Activated CD4-positive, alpha-beta T cell treated with anti-CD3 and anti-CD28 coated beads, Interleukin-2, amount 50 U/mL, for 1 hour (primary cell): ENCODE results near the gene YPEL2.
"Not testable (repeated sequence)": the region's sequence is repeated elsewhere in the genome, so short reads cannot be mapped to it uniquely, and the experiment has no call there.

Experiments
- DNase-seq: peaks from one replicate; pipeline ENCODE4 v3.0.0-alpha.2; 2020

The YPEL2 gene

DNA sequence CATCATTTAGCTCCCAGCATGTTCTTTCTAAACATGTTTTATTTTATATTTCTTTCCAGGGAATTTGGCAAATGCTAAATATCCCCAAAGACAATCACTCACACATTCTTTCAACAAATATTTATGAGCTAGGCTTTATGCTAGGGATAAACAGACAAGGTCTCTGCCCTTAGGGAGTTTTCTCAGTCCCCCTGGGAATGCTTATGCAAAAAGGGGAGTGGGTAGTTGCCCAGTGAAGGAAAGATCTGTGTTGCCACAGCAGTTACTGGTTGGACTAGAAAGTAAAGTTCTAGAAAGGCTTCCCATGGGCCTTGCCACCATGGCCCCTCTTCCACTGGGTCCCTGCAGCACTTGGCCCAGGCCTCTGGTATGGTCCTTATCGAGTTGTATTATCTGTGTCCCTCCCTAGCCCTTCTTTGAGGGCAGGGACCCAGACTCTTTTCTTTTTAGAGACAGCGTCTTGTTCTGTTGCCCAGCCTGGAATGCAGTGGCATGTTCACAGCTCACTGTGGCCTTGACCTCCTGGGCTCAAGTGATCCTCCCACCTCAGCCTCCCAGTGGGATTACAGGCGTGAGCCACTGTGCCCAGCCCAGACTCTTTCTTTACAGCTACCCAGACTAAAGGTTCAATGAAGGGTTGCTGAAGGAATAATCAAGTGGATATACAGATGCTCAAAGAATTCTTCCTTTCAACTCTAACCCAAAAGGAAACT, 78.0 kb downstream of the YPEL2 start:
- no peak for DNase-seq

DNA sequence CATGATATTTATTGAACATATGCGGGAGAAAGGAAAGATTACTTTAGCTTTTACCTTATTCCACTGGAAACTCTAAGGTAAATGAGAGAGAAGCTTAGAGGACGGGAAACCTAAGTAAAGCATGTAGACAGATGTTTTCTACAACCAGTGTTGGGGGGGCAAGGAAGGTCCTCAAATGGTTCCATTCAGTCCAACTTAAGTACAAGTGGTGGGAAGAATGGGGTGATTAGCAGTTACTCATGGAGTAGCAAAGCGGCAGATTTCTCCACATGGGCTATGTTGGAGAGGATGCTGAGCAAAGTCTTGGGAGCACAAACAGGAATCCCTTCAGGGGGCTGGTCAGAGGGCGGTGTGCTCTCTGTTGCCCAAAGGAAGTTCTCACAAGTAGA, 78.6 kb downstream of the YPEL2 start:
- DNase-seq, result no peak

DNA sequence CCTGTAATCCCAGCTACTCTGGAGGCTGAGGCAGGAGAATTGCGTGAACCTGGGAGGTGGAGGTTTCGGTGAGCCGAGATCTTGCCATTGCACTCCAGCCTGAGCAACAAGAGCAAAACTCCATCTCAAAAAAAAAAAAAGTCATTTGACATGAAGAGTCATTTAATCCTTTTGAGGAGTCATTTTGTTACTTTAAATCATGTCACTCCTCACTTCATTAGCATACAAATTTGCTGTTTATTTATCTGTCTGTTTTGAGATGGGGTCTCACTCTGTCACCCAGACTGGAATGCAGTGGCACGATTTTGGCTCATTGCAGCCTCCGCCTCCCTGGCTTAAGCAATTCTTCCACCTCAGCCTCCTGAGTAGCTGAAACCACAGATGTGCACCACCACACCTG, 81.0 kb downstream of the YPEL2 start:
- not testable (repeated sequence) for DNase-seq

DNA sequence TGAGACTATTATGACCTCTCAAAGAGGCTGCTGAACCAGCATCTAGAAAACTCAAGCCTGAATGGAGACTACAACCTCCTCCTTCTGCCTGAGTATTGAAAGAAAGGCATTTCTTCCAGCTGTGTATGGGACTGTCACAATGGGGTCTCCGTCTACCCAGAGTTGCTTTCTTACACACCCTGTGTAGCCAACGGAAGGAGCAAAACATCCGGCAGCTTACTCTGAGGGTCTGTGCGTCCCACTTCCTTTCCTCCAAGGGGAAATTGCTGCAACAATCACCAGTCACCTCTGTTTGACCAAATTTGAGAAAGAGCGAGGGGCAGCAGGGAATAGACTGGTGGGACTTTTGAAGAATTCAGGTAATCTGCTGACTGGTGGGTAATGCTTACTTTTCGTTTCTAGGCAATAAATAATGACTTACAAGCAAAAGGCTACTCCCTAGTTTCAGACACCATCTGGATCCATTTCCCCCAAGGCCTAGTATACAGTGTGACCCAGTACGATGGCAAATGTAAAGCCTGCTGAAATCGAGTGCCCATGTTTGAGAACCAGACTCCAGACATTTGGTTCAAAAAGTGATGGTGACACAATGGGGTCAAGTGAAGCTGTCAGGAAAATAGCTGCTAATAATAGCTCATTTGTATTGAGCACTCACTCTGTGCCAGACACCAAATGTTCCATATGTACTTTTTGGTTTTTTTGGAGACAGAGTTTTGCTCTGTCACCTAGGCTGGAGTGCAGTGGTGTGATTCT, 81.7 kb downstream of the YPEL2 start:
- DNase-seq, result no peak

DNA sequence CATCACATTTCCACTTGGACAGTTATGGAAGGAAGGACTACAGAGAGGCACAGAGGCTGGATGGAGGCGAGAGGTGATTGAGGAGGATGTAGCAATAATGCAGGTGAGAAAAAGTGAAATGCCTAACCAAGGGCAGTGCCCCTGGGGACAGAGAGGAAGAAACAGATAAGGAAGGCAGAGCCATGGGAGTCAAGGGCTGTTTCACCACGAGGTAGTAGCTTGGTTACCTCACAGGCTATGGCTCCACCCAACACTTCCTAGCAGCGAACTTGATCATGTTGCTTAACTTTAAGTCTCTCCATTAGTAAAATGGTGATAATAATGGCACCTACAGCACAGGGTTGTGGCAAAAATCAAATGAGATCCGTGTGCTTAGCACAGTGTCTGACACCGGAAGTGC, 83.9 kb downstream of the YPEL2 start:
- DNase-seq, result no peak

DNA sequence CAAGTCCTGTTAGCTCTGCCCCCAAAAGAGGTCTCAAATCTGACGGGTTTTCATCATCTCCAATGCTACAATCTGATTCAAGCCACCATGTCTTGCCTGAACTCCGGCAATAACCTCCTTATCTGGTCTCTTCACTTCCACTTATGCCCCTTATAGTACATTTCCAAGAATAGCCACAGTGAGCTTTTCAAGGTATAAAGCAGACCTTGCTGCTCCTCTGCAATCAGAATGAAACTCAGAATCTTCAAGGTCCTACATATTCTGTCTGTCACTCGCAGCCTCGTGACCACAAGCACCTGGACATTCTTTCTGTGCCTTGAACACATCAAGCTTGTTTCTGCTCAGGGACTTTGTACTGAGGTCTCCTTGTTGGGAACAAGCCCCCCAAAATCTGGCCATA, 84.7 kb downstream of the YPEL2 start:
- DNase-seq, result no peak

DNA sequence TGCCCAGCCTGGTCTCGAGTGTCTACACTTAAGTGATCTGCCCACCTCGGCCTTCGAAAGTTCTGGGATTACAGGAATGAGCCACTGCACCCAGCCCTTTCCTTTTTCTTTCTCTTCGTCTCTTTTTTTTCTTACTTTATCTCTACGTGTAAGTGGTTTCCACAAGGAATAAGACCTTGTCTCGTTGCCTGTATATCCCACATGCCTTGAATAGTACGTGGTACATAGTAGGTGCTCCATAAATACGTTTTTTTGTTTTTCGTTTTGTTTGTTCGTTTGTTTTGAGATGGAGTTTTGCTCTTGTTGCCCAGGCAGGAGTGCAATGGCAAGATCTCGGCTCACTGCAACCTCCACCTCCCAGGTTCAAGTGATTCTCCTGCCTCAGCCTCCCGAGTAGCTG, 86.0 kb downstream of the YPEL2 start:
- DNase-seq, result no peak

DNA sequence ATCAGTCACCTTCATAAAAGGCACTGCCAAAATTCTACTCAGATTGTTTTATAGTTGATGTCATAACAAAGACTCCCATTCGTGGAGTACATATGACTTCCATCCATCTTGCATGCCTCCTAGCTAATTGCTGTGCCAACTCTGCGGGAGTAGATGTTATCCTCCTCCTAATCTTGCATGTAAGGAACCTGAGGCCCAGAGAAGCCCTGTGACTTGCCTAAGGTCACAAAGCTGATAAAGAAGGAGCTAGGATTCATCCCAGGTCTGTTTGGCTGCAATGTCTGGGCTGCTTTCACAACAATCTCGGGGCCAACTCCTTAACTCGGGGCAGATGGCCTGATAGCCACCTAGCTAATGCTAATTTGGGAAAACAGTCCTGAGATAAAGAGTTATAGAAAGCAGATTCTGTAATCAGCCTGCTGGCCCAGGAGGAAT, 87.3 kb downstream of the YPEL2 start:
- no peak for DNase-seq

DNA sequence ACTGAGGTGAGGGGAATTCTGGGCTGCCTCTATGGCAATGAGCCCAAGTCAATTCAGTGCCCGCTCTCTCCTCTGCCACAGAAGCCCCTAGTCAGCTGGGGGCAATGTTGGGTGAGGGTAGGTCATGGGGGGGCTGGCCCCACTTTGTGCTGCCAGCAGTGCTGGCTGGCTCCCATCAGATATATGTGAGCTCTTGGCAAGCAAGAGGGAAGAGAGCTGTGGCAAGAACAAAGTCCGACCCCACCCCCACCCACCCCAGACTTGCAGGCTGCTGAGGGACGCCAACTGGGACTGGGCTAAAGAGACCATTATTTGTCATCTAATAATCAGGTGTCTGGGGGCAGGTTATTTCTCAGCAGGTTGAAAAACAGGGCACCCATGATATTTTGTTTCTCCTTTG, 89.4 kb downstream of the YPEL2 start:
- no peak for DNase-seq

DNA sequence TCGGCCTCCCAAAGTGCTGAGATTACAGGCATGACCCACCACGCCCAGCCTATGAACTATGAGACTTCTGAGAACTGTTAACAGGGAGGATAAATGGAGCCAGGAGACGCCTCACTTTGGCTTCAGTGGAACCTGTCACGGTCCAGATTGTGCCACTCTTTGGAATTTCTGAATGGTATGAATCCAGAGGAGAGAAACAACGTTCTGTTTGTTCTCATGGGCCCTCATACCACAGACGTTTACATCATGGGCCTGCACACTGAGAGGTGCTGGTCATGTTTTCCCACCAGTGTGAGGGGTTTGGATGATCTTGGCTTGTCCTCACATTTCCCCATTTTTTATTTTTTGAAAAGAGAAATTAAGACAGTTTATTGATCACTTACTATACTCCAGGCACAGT, 90.3 kb downstream of the YPEL2 start:
- DNase-seq, result no peak

DNA sequence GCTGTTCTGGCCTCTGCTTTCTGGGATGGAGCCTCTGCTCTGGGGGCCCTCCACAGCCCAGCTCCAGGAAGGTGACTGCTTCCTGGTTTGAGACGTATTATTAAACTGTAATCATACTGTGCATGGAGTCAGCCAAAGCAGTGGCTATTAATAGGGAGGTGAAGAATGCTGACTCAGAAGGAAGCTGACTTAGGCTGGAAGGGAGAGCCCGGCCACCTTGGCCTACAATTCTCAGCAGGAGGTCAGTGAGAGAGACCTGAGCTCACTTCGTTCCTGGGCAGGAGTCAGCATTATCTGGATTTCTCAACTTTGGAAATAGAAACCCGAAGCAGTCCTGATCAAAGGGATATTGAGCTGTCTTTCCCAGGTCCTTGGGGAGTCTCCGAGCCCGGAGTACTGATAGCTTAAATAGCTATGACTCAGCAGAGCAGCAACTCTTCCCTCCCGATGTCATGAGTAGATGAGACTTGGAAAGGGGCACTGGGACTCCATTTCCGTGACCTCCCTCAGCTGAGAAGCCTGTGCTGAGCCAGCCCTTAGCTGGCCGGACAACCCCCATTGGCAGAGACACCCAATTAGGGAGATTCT, 91.8 kb downstream of the YPEL2 start:
- DNase-seq, result no peak

DNA sequence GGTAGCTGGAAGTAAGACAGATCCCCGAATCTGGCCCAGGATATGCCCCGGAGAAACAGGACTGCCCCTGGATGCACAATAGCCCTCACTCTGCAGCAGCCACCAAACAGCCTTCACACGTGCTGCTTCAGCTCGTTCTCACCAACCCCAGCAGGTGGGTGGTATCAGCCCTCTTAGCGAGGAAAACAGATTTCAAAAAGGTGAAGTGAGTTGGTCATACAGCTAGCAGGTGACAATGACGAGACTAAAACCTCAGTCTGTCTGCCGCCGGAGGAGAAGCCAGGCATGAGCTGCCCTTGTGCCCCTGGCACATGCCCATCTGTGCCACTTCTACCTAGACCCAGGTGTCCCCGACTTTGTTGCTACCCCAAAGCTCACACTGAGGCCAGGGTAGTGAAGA, 92.4 kb downstream of the YPEL2 start:
- DNase-seq, result no peak

DNA sequence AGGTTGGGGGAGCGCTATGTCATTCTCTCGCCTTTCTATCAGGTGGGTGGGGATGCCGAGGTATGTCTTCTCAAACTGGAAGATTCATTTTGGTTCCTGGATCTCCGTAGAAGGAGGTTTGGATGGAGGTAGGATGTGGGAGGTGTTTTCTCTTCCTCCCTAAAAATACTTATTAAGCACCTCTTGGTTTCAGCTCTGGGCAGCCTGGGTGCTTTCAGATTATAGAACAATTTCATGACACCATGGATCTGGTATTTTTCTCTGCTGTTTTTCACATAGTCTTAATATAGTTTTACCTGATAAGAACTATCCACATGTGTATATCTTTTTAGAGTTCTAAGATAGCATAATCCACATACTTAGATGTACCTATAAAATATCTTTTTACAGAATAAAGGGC, 92.9 kb downstream of the YPEL2 start:
- no peak for DNase-seq

DNA sequence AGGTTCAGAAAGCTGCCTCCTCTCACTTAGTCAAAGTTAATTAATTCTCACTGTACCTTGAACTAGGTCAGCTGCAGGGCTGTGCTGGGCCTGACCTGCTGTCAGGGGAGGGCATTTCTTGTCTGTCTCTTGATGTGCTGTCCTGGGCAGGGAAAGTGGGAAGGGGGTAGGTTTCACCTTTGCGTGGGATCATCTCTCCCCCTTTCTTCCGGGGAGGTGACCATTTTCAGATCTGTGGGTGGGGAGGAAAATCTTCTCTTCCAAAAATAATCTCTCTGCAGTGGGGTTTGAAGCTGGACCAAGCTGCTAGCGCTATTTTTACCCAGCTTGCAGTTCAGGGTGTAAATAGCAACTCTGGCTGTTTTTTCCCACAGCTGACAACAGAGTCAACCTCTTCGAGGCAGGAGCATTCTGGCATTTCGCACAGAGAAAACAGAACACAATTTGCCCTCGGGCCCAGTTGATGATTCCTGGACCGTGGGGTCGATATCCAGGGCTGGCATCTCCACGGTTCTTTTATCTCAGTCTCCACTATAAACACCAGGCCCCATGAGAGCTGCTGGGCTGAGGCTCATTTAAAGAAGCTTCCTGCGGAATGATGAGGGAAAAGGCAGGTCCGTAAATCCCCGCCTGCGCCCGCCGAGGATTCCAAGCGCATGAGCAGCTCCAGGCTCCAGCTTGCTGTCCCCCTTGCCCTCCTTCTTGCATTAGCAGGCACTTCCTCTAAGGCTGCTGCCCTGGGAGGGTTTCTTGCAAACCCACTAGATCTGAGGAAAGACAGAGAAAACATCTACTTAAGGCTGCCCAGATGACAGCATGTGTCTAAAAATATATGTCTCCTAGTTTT, 93.9 kb downstream of the YPEL2 start:
- no peak for DNase-seq

DNA sequence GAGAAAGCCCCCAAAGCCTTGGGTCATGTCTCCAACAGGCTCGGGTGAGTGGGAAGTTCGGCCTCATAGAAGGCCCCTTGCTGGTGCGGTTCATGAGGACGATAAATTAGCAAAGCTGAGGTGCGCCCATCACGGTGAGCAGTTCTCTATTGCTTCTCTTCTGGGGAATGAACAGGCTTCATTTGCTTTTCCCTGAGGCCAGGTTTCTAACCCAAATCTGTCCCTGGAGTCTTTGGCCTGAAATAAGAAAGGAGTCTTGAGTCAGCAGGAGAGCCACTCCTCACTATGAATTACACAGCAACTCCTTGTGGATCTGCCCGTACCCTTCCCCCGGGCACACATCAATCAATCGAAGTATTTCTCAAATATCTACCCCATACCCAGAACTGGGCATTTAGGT, 94.6 kb downstream of the YPEL2 start:
- no peak for DNase-seq

DNA sequence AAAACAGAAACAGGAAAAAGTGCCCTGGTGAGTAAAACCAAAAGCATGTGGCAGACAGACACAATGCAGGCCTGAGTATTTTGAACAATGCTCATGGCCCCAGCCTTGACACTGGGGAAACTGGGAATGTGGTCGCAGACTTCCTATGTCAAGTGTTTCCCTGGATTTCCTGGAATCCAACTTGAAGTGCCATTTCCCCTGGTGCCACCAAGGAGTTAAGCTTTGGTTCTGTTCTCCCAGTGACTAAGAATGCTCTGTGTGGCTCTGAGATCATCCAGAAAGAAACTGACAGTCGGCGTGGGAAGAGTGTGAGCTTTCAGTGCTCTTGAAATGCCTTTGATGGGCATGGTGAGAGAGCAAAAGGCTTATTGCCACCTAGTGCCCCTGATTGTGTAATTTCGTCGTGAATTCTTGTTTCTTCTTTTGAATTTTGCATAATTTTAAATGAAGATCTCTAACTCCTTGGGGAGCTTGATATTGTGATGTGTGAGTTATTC, 96.0 kb downstream of the YPEL2 start:
- DNase-seq, result no peak

DNA sequence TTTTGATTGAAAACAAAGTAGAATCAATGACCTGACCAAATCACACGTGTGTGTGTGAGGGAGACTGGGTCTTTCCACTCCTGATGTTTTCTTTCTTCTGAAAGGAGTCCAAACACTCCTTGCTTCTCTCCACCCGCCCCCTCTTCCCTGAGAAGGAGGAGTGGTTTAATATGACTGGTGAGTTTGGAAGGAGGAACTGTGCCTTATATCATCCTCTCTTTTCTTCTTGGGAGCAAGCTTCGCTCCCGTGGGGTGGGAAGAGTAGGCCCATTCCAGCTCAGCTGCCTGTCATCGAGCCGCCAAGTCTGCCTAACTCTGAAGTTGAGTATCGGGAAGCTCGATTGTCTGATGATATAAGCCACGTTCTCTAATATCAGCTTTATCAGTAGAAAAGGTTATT, 96.5 kb downstream of the YPEL2 start:
- no peak for DNase-seq

DNA sequence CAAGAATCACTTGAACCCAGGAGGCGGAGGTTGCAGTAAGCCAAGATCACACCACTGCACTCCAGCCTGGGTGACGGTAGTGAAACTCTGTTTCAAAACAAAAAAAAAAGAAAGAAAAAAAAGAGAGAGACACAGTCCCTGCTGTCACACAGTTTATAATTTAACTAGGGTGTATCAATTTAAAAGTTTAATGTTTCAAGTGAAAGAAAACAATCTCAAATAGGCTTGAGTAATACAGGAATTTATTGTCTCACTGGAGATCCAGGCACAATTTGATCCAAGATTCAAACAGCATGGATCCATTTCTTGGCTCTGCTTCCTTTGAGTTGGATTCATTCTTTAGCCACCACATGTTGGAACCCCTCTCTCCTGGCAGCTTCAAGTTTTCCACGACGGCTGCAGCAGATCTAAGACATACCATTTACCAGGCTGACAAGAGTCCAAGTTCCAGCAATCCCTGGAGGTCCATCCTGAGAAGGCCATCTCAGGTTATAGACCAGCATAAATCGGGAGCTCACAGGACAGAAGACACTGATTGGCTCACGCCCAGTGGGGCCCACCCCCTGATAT, 97.5 kb downstream of the YPEL2 start:
- DNase-seq, result no peak

DNA sequence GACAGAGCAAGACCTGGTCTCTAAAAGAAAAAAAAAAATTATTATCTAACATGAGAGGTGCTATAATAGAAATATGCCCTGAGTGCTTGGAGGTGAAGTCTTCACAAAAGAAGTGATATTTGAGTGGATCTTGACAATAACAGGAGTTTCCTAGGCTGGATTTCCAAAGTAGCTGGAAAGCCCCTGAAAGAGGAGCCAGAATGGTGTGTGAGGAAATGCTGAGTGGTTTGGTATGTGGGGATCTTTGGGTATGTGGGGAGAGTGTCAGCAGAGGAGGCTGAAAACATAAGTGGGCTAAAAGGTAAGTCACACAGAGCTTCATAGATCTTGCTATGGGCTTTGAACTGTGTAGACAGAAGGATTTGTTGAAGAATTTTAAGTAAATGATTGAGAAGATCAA, 100.1 kb downstream of the YPEL2 start:
- DNase-seq, result no peak

DNA sequence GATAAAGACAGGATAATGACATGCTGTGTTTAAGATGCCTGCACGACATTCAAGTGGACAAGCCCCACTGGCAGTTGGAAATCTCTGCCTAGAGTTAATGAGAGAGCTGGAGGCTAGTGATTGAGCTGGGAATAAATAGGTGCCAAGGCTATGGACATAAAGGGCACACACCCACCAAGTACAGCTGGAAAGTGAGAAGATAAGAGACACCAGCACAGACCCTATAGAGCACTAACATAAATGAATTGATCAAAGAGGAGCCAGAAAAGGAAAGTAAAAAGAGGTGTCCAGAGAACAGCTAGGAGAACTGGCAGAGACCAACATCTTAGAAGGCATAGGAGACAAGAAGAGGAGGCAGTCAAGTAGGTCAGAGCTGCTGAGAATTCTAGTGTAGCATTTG, 101.2 kb downstream of the YPEL2 start:
- no peak for DNase-seq

DNA sequence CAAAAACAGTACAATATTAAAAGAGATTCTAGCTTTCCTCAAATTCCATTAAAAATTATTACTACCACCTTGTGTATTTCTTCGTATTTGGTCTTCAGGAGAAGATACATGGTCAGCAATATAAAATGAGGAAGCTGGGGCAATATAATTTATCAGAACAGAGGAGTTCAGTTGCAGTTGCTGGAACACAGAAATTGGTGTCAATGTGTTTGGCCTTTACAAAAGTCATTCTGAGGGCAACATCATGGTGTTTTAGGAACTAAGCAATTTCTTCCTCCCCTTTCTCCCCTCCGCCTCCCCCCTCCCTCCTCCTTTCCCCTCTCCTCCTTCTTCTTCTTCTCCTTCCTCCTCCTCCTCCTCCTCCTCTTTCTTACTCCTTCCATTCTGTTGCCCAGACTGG, 102.1 kb downstream of the YPEL2 start:
- DNase-seq, result no peak

DNA sequence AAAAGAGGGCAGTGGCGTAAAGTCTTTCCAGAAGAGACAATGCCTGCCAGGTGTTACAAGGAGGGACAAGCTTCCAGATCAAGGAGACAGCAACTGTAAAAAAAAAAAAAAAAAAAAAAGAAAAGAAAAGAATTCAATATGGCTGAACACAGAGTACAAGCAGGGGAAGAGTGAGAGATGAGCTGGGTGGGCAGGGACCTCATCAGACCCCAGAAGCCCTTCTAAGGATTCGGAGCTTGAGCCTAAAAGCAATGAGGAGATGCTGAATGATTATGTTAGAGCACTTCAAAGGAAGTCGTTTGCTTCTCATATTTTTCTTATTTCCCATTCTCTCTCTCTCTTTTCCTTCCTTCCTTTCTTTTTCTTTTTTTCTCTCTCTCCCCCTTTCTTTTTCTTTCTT, 103.0 kb downstream of the YPEL2 start:
- DNase-seq, result no peak

DNA sequence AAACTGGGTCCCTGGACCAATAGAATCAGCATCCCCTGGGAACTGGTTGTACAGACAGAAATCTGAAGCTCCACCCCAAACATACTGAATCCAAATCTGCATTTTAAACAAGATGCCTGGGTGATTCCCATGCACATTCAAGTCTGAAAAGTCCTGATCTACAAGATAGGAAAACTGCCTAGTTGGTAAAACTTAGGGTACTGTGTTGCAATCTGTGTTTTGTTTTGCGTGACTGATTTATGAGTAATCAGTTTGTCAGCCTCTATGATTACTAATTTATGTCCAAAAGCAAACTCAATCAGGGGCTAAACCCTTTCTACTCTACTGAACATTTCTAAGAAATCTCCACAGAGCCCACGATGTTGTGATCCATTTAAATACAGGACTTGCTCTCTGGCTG, 103.8 kb downstream of the YPEL2 start:
- no peak for DNase-seq
